ENCODE results near the gene PARP3. TPM values are rescaled to one million over a fixed set of nuclear protein-coding genes. Genes with fewer than 3 reads are reported as not detected.

The PARP3 gene
- total and polyA plus RNA-seq, 10 donors, result 8.2 to 34.2 (median 24.7) TPM

DNA sequence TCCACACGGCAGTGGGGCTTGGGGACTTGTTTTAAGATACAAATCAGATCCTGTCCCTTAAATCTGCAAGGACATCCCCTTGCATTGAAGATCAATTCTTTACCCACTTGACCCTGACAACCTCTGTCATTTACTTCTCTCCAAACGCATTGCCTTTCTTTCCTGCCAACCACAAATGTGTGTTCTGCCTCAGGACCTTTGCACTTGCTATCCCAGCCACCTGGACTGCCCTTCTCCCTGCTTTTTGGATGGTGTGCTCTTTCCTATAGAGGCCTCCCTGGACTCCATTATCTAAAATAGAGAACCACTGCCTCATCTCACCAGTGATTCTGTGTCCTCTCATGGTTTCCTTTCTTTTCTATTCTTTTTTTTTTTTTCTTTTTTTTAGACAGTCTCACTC, 55.0 kb downstream of the PARP3 start:
- Histone ChIP-seq H3K9me3 (no peaks in the 10 kb centered on the region), H3K4me1 (peaks cover 16 to 51% (median 40%) of the 10 kb centered on the region in 6 donors), H3K36me3 (peaks cover 4 to 29% (median 27%) of the 10 kb centered on the region in 6 donors), H3K4me3 (no peak overlapping the region), H3K27ac (no peak overlapping the region), H3K27me3 (replicated peaks in 1 of 7) (no peaks in the 10 kb centered on the region)
- WGBS, 5 donors, result 42 to 65% (median 54%) methylated on average over 2 of the region's 2 CpGs
- intact Hi-C loops (cut with DNase I; ENCODE audit: low total_unique reads), result loop anchor here (10.0 kb wide), 1 partner anchor 52 kb away; the partner anchor contains the start of genes PARP3 and RRP9
- DNase-seq, result no peak
- TF ChIP-seq CTCF (IDR thresholded peaks at IDR 0.05 in 8 of 11, conservative IDR thresholded peaks at IDR 0.05 in 3 of 11) (no peak), POLR2AphosphoS5 (IDR thresholded peaks at IDR 0.05) (no peak), POLR2A (IDR thresholded peaks at IDR 0.05) (no peak)

GRCh38 chr3:51997935-51998596, 55.9 kb downstream of the PARP3 start:
- TF ChIP-seq POLR2AphosphoS5 (IDR thresholded peaks at IDR 0.05) (no peak), POLR2A (IDR thresholded peaks at IDR 0.05) (no peak), CTCF (IDR thresholded peaks at IDR 0.05 in 8 of 11, conservative IDR thresholded peaks at IDR 0.05 in 3 of 11) (no peak)
- no peak overlapping the region for H3K4me3 ChIP-seq
- no peaks in the 10 kb centered on the region for H3K9me3 ChIP-seq
- H3K27me3 ChIP-seq (replicated peaks in 1 of 7), result no peaks in the 10 kb centered on the region
- H3K4me1 ChIP-seq, result peaks cover 16 to 42% (median 32%) of the 10 kb centered on the region in 6 donors
- no peak overlapping the region for H3K27ac ChIP-seq
- 80 to 86% (median 84%) methylated on average over 7 of the region's 7 CpGs for WGBS, 5 donors
- intact Hi-C loops (cut with DNase I; ENCODE audit: low total_unique reads), result loop anchor here (10.0 kb wide), 1 partner anchor 53 kb away; the partner anchor contains the start of genes PARP3 and RRP9
- no peak for DNase-seq
- peaks cover 4 to 20% (median 18%) of the 10 kb centered on the region in 6 donors for H3K36me3 ChIP-seq

Small RNAs within 50 kb of the gene (small RNA-seq; reads per million reads assigned to genes)
- 0 reads per million in 4 donors for gene AC115284.1

Other genes starting within 250 kb of the PARP3 start
- gene GRM2, start 235.3 kb upstream of the PARP3 start, total RNA-seq, result 1 to 10 TPM; 1.1 to 2.7 (median 1.8) TPM
- 1 to 10 TPM in 1 of 3 donors, under 1 TPM in 2; 0.17 to 1.1 (median 0.61) TPM for gene GRM2, start 235.3 kb upstream of the PARP3 start, polyA plus RNA-seq
- not detected for gene IQCF6, start 163.1 kb upstream of the PARP3 start, total RNA-seq
- gene IQCF6, start 163.1 kb upstream of the PARP3 start, polyA plus RNA-seq, result not detected
- gene IQCF2, start 80.7 kb upstream of the PARP3 start, total RNA-seq, result not detected
- not detected for gene IQCF2, start 80.7 kb upstream of the PARP3 start, polyA plus RNA-seq
- not detected for gene IQCF5, start 66.8 kb upstream of the PARP3 start, total RNA-seq
- not detected for gene IQCF5, start 66.8 kb upstream of the PARP3 start, polyA plus RNA-seq
- not detected for gene IQCF1, start 39.0 kb upstream of the PARP3 start, total RNA-seq
- not detected for gene IQCF1, start 39.0 kb upstream of the PARP3 start, polyA plus RNA-seq
- 10 to 100 TPM in 6 of 7 donors, 1 to 10 TPM in 1; 9.5 to 20.6 (median 12.5) TPM for gene RRP9, start 459 bp upstream of the PARP3 start, total RNA-seq
- 10 to 100 TPM; 18.5 to 26.6 (median 21.2) TPM for gene RRP9, start 459 bp upstream of the PARP3 start, polyA plus RNA-seq
- under 1 TPM in 1 of 7 donors, not detected in 6; 0.39 TPM for gene GPR62, start 13.0 kb downstream of the PARP3 start, total RNA-seq
- under 1 TPM; 0.04 to 0.06 (median 0.05) TPM for gene GPR62, start 13.0 kb downstream of the PARP3 start, polyA plus RNA-seq
- 10 to 100 TPM; 17.1 to 24.6 (median 20.7) TPM for gene PCBP4, start 25.1 kb downstream of the PARP3 start, total RNA-seq
- gene PCBP4, start 25.1 kb downstream of the PARP3 start, polyA plus RNA-seq, result 10 to 100 TPM; 12.8 to 41.7 (median 23.2) TPM
- gene ABHD14B, start 31.7 kb downstream of the PARP3 start, total RNA-seq, result 10 to 100 TPM; 33.8 to 74.9 (median 56.3) TPM
- gene ABHD14B, start 31.7 kb downstream of the PARP3 start, polyA plus RNA-seq, result 10 to 100 TPM; 60.1 to 71.4 (median 66.8) TPM
- gene ABHD14A, start 32.7 kb downstream of the PARP3 start, total RNA-seq, result 10 to 100 TPM in 4 of 7 donors, 1 to 10 TPM in 3; 8.7 to 23.9 (median 12.3) TPM
- gene ABHD14A, start 32.7 kb downstream of the PARP3 start, polyA plus RNA-seq, result 10 to 100 TPM; 18.7 to 26.7 (median 22.1) TPM
- gene ACY1, start 41.2 kb downstream of the PARP3 start, total RNA-seq, result 10 to 100 TPM; 16.7 to 31.1 (median 26.0) TPM
- gene ACY1, start 41.2 kb downstream of the PARP3 start, polyA plus RNA-seq, result 10 to 100 TPM; 28.1 to 29.8 (median 29.2) TPM
- 1,000 to 10,000 TPM in 4 of 7 donors, 100 to 1,000 TPM in 3; 684 to 1,403 (median 1,036) TPM for gene RPL29, start 53.5 kb downstream of the PARP3 start, total RNA-seq
- 1,000 to 10,000 TPM; 3,003 to 4,302 (median 4,113) TPM for gene RPL29, start 53.5 kb downstream of the PARP3 start, polyA plus RNA-seq
- 10 to 100 TPM; 31.5 to 68.6 (median 42.6) TPM for gene DUSP7, start 114.2 kb downstream of the PARP3 start, total RNA-seq
- gene DUSP7, start 114.2 kb downstream of the PARP3 start, polyA plus RNA-seq, result 10 to 100 TPM in 1 of 3 donors, 1 to 10 TPM in 2; 5.4 to 20.1 (median 6.9) TPM
- gene POC1A, start 212.1 kb downstream of the PARP3 start, total RNA-seq, result 1 to 10 TPM; 1.6 to 4.4 (median 2.5) TPM
- 1 to 10 TPM; 2.4 to 3.2 (median 3.2) TPM for gene POC1A, start 212.1 kb downstream of the PARP3 start, polyA plus RNA-seq